ENCODE data around the gene TAPT1.
"Not testable (repeated sequence)": the region's sequence is repeated elsewhere in the genome, so short reads cannot be mapped to it uniquely, and the experiment has no call there.

TAPT1 gene

DNA sequence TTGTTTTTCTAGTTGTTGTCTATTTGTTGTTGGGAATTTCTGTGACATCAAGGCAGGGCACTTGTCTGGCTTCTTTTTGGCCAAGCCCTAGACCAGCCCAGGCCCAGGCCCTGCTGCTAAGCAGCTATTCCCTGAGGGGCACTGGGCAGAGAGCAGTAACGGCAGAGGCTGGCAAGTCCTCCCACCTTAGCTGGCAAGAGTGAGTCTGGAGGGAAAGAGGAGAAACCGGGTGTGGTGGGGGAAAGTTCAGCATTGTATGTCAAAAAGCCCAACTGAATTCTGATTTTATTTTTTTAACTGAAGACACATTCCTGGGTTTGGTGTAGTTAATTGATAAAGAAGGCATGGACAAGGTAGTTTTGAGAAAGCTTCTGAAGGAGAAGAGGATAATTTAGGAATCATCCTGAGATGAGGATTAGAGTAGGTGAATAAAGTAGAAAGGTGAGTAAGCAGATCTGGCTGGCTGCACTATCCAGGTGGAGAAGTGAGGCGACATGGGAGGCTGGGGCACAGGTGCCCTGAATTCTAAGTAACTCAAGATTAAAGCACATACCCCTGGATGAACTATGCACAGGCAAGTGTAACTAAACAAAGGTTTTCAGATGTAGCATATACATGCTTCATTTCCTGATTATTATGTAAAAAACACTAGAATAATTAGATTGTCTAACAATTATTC lies 57.4 kb downstream of the TAPT1 start:
- DNase-seq, result no peak

GRCh38 chr4:16168144-16168543 lies 58.1 kb downstream of the TAPT1 start:
- no peak for DNase-seq

- DNase-seq, result no peak
These were observed 60.3 kb downstream of the TAPT1 start for GRCh38 chr4:16165931-16166330.

- no peak for DNase-seq
These were observed 63.4 kb downstream of the TAPT1 start for GRCh38 chr4:16162891-16163290.

GRCh38 chr4:16161851-16162408 lies 64.3 kb downstream of the TAPT1 start:
- no peak for DNase-seq

DNA sequence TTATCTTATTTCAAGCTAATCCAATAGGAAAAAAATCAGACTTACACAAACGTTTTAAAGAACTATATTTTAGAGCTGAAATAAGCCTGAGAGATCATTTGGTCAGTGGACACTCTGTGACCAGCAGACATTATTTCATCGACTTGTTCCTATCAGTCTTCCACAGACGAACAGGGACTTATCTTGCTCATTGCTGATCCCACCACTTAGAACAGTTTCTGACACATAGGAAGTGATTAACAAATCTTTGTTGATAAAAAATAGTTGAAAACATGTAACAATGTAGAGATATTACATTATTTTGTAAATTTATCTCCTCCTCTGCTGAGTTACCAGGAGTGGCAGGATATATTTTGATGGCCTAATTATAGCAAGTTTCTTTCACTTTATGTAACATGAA lies 65.8 kb downstream of the TAPT1 start:
- no peak for DNase-seq

GRCh38 chr4:16159286-16159685 lies 67.0 kb downstream of the TAPT1 start:
- DNase-seq, result no peak

DNA sequence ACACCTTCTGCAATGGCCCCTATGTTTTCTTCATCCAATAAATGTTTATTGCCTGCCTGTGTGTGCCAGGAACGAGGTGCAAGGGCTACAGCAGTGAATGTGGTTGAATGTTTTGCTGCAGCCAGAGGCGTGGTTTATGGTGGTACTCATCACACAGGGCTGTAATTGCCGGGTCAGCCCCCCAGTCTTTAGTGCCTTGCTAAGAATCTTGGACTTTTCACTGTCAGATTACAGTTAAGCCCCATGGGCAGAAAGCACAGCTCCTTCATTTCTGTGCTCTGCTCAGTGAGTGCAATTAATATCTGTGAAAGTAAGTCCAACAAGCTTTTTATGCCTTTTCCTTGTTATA lies 67.8 kb downstream of the TAPT1 start:
- DNase-seq, result no peak

GRCh38 chr4:16157609-16158503 lies 68.4 kb downstream of the TAPT1 start:
- no peak for DNase-seq

DNA sequence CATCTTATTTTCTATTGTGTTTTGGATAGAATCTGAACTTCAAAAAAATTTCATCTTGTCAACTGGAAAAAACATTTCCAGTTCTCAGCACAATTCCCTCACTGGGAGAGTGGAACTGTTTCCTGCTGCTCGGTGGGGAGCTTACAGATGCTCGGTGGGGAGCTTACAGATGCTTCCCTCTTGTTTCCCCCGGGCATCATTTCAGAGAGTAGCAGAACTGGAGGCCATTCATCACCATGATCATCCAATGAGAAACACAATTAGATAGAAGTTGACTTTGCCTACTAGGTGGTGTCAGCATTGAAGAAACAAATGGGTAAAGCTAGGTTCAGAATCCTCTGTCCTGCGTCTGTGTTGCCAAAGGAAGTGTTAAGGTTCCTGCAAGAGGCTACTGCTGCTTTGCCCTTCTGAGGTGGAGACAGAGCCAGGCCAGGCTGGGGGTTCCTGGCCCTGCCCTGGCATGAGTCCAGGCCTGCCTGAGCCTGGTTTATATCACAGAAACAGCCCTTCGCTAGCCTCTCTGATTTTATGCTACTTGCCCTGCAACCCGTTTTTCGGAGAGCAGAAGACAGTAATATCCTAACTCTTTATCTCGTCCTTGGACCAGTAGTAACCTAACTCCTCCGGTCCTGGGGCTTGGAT lies 70.6 kb downstream of the TAPT1 start:
- peak; percentile 6 to 50 for DNase-seq

DNA sequence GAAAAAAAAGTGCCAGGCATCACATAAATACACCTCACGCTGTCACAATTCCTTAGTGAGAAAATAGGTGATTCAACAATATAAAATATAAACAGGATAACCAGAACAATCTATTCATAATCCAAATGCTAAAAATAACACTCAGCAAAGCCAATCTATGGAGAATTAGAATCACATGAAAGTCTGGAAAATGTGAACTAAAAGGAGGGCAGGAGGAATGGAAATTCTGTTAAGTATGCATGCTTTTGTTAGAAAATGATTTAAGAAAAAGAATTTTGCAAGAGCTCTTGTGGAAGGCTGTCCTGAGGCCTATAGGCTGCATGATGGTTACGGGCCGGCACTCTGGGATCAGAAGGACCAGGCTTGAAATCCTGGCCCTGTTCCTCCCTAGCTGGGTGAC lies 71.8 kb downstream of the TAPT1 start:
- DNase-seq, result no peak

GRCh38 chr4:16150716-16151115 lies 75.6 kb downstream of the TAPT1 start:
- no peak for DNase-seq

DNA sequence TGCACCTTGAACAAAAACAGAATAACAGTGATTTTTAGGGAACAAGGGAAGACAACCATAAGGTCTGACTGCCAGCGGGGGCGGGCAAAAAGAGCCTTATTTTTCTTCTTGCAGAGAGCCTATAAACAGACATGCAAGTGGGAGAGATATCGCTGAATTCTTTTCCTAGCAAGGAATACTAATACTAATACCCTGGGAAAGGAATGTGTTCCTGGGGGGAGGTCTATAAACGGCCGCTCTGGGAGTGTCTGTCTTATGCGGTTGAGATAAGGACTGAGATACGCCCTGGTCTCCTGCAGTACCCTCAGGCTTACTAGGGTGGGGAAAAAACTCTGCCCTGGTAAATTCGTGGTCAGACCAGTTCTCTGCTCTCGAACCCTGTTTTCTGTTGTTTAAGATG lies 81.4 kb downstream of the TAPT1 start:
- DNase-seq, result not testable (repeated sequence)

GRCh38 chr4:16142598-16143310 lies 83.5 kb downstream of the TAPT1 start:
- DNase-seq, result no peak

GRCh38 chr4:16140879-16141249 lies 85.4 kb downstream of the TAPT1 start:
- DNase-seq, result no peak

DNA sequence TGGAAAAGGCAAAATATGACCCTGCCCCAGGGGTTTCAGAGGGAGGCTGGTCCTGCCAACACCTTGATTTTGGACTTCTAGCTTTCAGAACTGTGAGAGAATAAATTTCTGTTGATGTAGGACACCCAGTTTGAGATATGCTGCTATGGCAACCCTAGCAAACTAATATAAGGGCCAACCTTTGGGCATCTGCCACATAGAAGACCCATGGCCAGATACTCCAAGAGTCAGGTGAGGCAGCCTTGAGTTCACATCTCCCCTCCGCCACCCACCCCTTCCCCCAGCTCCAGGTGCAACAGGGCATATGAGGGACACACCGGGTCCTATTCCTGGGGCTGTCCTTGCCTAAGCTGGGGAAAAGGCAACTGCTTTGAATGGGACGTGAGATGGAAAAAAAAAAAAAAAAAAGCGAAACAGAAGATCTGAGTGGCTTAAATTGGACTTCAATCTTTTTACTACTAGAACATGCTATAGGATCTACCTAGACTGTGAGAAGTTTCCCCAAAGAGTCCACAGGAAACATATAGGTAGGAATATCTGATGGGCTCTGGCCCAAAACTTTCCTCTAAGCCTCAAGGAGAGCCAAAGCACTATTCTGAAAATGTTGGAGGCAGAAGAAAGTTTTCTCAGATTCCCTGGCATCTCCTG lies 85.9 kb downstream of the TAPT1 start:
- DNase-seq, result no peak

DNA sequence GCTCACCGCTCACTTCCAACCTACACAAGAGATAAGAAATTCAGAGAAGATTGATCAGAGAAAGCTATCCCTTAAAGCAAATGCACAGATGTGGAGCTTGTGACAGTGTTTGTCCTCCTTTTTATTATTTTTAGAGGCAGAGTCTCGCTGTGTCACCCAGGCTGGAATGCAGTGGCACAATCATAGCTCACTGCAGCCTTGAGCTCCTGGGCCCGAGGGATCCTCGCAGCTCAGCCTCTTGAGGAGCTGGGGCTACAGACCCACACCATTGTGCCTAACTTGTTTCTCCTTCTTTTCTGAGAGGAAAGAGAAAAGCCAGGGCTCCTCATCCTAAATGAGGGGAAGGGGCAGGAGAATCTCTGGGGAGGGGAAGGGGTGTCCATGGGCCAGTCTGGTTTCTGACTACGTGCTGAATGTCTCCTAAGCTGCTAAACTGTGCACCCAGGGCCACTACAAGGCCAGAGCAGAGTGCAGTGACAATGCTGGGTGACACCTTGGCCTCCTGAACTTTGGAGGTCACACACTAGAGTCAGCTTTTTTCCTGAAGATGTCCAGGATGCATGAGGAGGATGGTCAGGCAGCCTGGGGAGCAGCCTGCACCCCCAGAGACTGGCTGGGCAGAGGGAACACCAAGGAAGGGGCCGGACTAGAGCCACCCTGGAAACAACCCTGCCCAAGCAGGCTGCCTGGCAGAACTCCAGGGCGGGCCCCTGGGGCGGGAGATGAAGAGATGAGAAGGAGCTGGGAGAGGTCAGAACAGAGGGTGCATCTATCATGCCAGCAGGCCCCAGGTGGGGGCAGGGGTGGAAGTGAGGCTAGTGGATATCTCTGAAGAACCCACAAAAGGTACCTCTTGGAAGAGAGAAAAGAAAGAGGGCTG lies 87.0 kb downstream of the TAPT1 start:
- DNase-seq, result no peak

- DNase-seq, result no peak
These were observed 89.4 kb downstream of the TAPT1 start for GRCh38 chr4:16136827-16137226.

GRCh38 chr4:16136311-16136710 lies 90.0 kb downstream of the TAPT1 start:
- no peak for DNase-seq

- DNase-seq, result no peak
These were observed 92.9 kb downstream of the TAPT1 start for GRCh38 chr4:16133406-16133805.

GRCh38 chr4:16131293-16131692 lies 95.0 kb downstream of the TAPT1 start:
- DNase-seq, result no peak
